Left forelimb (tissue), 1 donor: ENCODE measurements around the gene LSM14A.
"Not testable (repeated sequence)": the region's sequence is repeated elsewhere in the genome, so short reads cannot be mapped to it uniquely, and the experiment has no call there.

Experiments used
- DNase-seq: peaks from one replicate; pipeline ENCODE4 v3.0.0-alpha.2; 2018; ENCODE audit warnings: low spot score

LSM14A gene

DNA sequence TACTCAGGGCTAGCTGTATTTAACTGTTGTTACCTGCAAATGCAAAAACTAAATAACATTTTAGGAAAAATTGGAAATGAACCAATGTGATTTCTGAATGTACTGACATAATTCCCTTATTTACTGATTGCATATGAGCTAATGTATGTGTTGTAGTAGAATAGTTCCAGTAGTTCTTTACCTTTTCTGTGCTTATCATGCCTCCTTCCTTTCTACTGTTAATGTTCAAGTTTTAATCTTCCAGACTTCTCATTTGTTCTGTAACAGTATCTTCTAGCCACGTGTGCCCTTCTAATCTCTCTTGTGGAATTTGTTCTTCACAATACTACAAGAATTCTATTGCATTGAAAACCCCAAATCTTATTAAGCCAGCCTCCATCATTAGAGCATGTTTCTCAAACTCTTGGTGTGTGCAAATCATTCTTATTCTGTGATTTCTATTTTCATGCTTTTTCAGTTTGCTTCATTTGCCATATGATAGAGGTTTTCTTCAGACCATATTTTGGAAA is 17.7 kb downstream of the LSM14A start:
- no peak for DNase-seq

GRCh38 chr19:34191355-34191962 is 19.2 kb downstream of the LSM14A start:
- no peak for DNase-seq

- no peak for DNase-seq
Measured at GRCh38 chr19:34193439-34193838, 21.1 kb downstream of the LSM14A start.

DNA sequence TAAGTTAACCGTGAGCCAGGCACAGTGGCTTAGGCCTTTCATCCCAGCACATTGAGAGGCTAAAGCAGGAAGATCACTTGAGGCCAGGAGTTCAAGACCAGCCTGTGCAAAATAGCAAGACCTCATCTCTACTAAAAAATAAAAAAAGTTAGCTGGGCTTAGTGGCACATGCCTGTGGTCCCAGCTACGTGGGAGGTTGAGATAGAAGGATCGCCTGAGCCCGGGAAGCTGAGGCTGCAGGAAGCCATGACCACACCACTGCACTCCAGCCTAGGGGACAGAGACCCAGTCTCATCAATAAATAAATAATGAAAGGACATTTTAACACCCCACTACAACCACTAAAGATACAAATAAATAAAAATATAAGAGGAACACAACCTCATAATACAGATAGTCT is 21.6 kb downstream of the LSM14A start:
- DNase-seq: no peak

DNA sequence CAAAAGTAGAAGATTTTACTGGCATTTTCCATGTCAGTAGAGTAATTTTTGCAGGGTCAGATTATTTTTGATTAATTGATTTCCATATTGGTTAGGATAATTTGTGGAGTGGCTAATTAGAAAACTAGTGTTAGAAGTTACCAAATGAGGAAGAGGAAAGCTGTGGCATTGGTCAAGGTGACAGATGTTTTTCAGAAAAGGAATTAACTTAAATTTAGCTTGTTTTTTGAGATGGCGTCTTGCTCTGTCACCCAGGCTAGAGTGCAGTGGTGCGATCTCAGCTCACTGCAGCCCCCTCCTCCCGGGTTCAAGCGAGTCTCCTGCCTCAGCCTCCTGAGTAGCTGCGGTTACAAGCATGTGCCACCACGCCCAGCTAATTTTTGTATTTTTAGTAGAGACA is 28.8 kb downstream of the LSM14A start:
- no peak for DNase-seq

DNA sequence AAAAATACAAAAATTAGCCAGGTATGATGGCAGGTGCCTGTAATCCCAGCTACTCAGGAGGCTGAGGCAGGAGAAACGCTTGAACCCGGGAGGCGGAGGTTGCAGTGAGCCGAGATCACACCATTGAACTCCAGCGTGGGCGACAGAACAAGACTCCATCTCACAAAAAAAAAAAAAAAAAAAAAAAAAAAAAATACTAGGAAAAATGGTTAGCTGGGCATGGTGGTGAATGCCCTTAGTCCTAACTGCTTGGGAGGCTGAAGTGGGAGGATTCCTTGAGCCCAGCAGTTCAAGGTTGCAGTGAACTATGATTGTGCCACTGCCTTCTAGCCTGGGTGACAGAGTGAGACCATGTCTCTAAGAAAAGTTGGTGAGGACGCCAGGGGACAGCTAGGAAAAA is 33.0 kb downstream of the LSM14A start:
- not testable (repeated sequence) for DNase-seq

DNA sequence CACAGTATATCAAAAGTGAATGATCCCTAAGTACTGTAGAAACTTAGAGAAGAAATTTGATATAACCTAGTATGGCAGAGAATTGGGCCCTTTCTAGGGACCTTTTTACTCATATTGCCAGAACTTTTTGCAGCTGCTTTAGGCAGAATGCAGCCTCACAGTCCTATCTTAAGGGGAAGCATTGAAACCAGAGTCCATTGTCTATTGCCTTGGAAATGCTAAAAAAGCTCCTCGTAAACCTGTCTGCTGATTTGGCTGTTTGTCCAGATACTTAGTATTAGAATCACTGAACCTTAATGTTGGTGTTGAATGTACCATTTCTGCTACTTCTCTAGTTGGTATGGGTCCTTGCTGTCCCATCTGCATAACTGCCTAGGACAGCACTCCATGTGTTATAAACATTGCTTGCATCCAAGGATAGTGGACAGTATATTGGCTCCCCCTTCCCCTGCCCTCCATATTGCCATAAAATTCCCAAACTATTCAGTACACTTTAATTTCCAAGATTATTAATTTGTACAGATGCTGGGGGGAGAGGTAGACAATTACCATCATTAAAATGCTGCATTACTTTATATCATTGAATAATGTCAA is 36.1 kb downstream of the LSM14A start:
- DNase-seq: no peak

GRCh38 chr19:34209726-34210125 is 37.4 kb downstream of the LSM14A start:
- DNase-seq: no peak

DNA sequence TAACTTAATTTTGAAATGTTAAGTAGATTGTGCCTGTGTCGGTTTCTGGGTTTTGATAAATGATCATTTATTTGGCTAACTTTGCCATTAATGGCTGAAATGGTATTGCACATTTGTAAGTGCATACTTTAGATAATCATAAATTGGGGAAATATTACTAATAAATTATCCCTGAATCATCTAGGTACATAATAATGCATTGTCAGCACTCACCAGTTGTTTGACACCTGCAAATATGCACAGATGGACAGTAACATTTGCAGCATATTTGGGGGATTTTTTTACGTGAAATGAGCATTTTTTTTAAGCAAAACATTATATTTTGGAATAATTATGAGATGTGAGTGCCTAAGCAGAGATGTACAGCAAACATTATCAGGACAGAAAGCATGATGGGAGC is 41.0 kb downstream of the LSM14A start:
- no peak for DNase-seq

- DNase-seq: no peak
Measured at GRCh38 chr19:34214040-34214439, 41.7 kb downstream of the LSM14A start.

- DNase-seq: no peak
Measured at GRCh38 chr19:34215006-34215665, 42.8 kb downstream of the LSM14A start.

GRCh38 chr19:34215666-34216038 is 43.3 kb downstream of the LSM14A start:
- DNase-seq: no peak

DNA sequence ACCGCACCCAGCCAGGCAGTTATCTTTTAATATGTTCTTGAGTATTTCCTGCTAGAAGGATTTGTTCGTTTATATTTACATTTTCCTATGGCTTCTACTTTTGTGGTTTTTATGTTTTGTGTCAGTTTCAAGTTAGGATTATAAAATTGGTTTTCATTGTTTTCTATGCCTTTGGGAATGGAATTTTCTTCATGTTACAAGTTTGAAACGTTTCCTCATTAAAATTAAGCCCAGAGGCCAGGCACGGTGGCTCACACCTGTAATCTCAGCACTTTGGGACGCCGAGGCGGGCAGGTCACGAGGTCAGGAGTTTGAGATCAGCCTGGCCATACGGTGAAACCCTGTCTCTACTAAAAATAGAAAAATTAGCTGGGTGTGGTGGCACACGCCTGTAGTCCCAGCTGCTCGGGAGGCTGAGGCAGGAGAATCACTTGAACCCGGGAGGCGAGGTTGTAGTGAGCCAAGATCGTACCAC is 44.5 kb downstream of the LSM14A start:
- DNase-seq: not testable (repeated sequence)

DNA sequence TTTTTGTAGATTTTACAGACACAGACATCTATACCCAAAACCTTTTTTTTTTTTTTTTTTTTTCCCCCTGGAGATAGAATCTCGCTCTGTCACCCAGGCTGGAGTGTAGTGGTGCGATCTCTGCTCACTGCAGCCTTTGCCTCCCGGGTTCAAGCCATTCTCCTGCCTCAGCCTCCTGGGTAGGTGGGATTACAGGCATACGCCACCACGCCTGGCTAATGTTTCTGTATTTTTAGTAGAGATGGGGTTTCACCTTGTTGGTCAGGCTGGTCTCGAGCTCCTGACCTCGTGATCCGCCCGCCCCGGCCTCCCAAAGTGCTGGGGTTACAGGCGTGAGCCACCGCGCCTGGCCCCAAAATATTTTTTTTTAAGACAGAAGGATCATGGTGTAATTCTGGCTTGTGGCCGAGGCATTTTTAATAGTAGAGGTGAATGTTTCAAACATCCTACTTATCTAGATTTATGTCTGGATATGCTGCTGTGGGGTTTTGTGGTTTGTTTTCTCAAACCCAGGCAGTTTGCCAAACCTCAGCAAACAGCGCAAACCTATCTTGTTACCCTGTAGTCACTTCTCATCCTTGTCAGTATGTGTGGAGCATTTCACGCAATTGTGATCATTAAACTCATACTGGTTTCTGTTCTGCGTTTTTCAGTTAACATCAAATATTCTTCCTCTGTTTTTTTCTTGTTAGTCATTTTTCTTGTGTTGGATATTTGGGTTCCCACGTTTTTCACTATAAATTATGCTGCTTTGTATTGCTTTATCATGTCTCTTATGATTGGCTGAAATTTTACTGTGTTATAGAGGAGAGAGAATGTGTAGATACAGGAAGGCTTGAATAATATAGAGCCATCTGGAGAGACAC is 45.9 kb downstream of the LSM14A start:
- DNase-seq: no peak

GRCh38 chr19:34218818-34219164 is 46.5 kb downstream of the LSM14A start:
- DNase-seq: no peak

DNA sequence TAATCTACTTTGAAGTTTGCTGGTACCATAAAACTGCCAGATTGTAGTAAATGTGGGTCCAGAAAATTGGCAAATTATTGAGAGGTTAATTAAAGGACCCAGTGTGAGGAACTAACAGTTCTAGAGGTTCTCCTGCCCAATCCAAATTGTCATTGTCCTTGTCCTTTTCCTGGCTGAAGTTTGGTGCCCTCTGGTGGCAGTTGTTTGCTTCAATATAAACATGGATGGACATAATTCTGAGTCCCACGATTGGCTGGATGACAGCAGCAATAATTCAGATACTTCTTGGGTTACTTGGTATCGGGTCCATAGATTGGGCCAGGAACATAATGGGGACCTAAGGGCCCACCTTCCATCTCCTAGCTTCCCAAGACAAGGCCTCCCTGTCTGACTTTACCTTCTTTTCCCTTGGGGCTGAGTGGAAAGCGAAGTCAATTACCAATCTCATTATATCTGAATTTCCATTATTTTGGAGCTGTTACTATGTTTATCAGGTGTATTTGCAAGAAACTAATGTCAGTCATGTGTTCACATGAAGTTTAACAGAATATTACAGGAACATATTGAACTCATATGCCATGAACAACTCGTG is 48.3 kb downstream of the LSM14A start:
- no peak for DNase-seq

DNA sequence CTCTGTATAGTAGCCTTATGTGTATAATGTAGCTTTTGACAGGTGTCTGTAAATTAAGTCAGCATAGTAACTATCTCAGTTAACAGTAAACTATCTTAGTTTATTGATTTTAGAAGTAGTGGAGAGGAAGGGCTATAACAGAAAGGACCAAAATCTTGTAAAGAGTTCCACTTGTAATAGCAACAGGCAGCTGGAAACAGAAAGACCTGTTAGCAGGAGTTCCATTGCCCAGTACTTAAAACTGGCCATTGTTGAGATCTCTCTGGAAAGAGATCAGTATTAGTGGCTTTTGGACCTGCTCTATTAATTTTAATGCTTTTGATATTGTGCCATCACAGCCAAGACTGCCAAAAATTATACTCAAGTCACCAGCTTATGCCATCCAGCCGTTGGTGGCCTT is 50.1 kb downstream of the LSM14A start:
- DNase-seq: no peak

DNA sequence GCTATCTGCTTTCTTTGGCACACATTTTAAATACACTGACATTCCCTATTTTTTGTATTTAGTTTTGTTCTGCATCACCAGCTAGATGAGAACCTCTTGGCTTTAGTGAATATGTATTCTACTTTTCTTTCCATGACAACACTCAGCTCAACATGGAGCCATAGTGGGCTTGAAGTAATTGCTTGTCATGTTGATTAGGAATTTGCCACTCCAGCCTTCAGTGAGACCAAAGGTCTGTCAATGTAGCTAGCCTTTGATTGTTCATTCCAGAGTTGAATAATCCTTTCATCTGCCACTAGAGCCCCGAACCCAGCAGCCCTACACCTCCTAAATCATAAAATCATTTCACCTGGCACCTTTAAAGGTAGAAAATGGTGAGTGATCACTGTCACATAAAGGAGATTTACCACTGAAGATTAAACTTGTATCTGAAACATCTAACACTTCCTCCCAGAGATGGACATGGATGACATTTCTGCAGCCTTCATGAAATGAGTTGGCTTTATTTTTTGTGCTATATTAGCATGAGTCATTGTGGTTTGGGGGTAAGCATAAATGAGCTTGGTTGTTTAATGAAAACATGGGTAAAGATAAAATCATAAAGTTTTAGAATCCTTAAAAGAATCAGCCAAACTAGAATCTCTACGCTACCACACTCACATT is 52.8 kb downstream of the LSM14A start:
- no peak for DNase-seq

GRCh38 chr19:34225659-34226015 is 53.3 kb downstream of the LSM14A start:
- DNase-seq: no peak

GRCh38 chr19:34226036-34226435 is 53.7 kb downstream of the LSM14A start:
- no peak for DNase-seq

DNA sequence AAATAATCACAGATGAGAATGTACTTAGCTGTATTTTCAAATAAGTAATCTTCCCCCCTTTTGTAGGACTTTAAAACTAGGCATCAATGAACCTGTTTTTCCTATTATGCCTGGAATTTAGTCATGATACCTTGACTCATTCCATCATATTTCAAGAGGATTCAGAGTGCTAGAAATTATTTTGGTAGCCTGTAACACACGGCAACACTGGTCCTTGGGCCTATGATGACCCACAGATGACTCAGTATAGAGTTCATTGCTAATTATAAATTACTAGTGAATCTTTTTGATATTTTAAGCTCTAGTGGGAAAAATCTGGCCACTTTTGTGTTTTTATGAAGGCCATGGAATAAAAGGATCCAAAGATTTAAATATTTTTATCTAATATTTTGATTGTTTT is 56.0 kb downstream of the LSM14A start:
- no peak for DNase-seq

DNA sequence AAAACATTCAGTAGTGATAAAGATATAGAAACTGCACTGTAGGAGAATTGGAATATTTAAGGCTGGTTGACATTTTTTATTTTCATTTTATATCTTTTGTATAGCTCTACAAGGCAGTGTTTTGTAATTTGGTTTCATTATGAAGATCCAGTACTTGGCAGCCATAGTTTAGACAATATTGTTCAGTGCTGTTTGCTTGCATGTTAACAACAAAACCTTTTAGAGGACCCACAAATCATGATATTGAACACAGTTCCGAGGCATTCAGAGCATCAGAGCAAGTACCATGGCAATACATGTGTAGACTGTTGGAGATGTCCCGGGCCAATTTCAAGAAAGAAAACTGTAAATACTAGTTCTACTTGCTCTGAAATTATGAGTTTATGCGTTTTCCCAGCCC is 56.5 kb downstream of the LSM14A start:
- DNase-seq: no peak
